ENCODE data around the gene CCDC73.
"Not testable (repeated sequence)": the region's sequence is repeated elsewhere in the genome, so short reads cannot be mapped to it uniquely, and the experiment has no call there.

The CCDC73 gene

DNA sequence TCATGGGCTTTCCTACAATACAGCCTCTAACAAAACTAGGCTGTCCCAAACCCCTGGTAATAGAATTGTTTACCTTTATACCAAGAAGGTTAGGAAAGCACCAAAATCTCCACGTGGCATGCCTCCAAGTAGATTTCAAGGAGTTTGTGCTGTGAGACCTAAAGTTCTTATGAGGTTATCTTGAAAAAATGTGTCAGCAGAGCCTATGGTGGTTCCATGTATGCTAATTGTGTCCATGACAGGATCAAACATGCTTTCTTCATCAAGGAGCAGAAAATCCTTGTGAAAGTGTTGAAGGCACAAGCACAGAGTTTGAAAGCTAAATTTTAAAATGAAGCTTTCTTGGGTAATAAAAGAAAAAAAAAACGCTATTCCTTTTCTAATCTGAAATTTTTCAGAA lies 36.2 kb downstream of the CCDC73 start:
- H3K27ac ChIP-seq (ENCODE audit: low read length), result no peak overlapping the region
- H3K4me1 ChIP-seq (ENCODE audit: low read length), result no peaks in the 10 kb centered on the region
- H4K20me1 ChIP-seq (ENCODE audit: insufficient read depth, low read length), result no peaks in the 10 kb centered on the region
- no peaks in the 10 kb centered on the region for H3K9me3 ChIP-seq (ENCODE audit: insufficient read depth, low read length)
- no peak for TF ChIP-seq EZH2phosphoT487 (IDR thresholded peaks at IDR 0.05; ENCODE audit: low read depth)
- TF ChIP-seq, protein P1, sequence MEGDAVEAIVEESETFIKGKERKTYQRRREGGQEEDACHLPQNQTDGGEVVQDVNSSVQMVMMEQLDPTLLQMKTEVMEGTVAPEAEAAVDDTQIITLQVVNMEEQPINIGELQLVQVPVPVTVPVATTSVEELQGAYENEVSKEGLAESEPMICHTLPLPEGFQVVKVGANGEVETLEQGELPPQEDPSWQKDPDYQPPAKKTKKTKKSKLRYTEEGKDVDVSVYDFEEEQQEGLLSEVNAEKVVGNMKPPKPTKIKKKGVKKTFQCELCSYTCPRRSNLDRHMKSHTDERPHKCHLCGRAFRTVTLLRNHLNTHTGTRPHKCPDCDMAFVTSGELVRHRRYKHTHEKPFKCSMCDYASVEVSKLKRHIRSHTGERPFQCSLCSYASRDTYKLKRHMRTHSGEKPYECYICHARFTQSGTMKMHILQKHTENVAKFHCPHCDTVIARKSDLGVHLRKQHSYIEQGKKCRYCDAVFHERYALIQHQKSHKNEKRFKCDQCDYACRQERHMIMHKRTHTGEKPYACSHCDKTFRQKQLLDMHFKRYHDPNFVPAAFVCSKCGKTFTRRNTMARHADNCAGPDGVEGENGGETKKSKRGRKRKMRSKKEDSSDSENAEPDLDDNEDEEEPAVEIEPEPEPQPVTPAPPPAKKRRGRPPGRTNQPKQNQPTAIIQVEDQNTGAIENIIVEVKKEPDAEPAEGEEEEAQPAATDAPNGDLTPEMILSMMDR (IDR thresholded peaks at IDR 0.05; ENCODE audit: low read depth, low read length), result no peak
- no peaks in the 10 kb centered on the region for H3K79me2 ChIP-seq (ENCODE audit: low read length)
- H3K4me2 ChIP-seq (ENCODE audit: low read length), result no peak overlapping the region
- H2AFZ ChIP-seq (ENCODE audit: low read depth, low read length), result no peak overlapping the region
- H3K9ac ChIP-seq (ENCODE audit: low read length), result no peak overlapping the region
- H3K27me3 ChIP-seq (ENCODE audit: low read depth, low read length), result peaks cover 3% of the 10 kb centered on the region; the same call in 1 of the 2 replicates
- no peaks in the 10 kb centered on the region for H3K36me3 ChIP-seq (replicated peaks; ENCODE audit: low read depth, low read length)
- H3K4me3 ChIP-seq (ENCODE audit: low read length), result no peak overlapping the region

DNA sequence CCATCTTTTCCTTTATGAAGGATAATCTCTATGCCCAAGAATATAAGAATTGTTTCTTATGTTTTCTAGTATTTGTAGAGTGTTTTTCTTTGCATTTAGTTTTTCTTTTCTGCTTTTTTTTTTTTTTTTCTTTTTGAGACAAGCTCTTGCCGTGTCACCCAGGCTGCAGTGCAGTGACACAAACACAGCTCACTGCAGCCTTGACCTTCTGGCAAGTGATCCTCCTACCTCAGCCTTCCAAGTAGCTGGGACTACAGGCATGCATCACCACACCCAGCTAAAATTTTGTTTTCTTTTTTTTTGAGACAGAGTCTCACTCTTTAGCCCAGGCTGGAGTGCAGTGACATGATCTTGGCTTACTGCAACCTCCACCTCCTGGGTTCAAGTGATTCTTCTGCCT lies 41.3 kb downstream of the CCDC73 start:
- H3K27me3 ChIP-seq (ENCODE audit: low read depth, low read length); H3K9me3 ChIP-seq (ENCODE audit: insufficient read depth, low read length); H3K36me3 ChIP-seq (replicated peaks; ENCODE audit: low read depth, low read length); H3K27ac ChIP-seq (ENCODE audit: low read length); H4K20me1 ChIP-seq (ENCODE audit: insufficient read depth, low read length); H2AFZ ChIP-seq (ENCODE audit: low read depth, low read length); H3K4me3 ChIP-seq (ENCODE audit: low read length); H3K9ac ChIP-seq (ENCODE audit: low read length); H3K79me2 ChIP-seq (ENCODE audit: low read length); H3K4me2 ChIP-seq (ENCODE audit: low read length); H3K4me1 ChIP-seq (ENCODE audit: low read length): not testable (repeated sequence)

DNA sequence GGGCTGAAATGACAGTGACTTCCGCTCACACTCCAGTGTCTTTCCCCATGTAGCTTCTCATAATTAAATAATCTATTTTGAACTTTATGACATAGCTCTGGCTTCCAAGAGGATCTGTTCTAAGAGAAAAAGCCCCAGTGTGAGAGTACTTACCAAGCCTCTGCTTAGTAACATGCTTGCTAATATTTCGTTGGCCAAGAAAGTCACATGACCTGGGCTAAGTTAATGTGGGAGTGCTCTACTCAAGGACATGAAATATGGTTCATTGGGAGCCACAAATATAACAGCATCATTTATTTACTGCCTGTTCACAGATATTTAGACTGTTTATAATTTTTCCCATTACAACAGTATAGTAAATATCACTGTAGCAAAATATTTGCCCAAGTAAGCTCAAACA lies 42.5 kb downstream of the CCDC73 start:
- H3K4me2 ChIP-seq (ENCODE audit: low read length), result no peak overlapping the region
- H3K4me1 ChIP-seq (ENCODE audit: low read length), result no peaks in the 10 kb centered on the region
- no peak overlapping the region for H2AFZ ChIP-seq (ENCODE audit: low read depth, low read length)
- no peaks in the 10 kb centered on the region; the same call in 1 of the 2 replicates for H3K27me3 ChIP-seq (ENCODE audit: low read depth, low read length)
- H3K79me2 ChIP-seq (ENCODE audit: low read length), result no peaks in the 10 kb centered on the region
- H3K27ac ChIP-seq (ENCODE audit: low read length), result no peak overlapping the region
- H3K4me3 ChIP-seq (ENCODE audit: low read length), result no peak overlapping the region
- no peaks in the 10 kb centered on the region for H4K20me1 ChIP-seq (ENCODE audit: insufficient read depth, low read length)
- H3K9ac ChIP-seq (ENCODE audit: low read length), result no peak overlapping the region
- H3K36me3 ChIP-seq (replicated peaks; ENCODE audit: low read depth, low read length), result no peaks in the 10 kb centered on the region
- no peak for TF ChIP-seq EZH2phosphoT487 (IDR thresholded peaks at IDR 0.05; ENCODE audit: low read depth)
- TF ChIP-seq, protein P1 (IDR thresholded peaks at IDR 0.05; ENCODE audit: low read depth, low read length), result no peak
- H3K9me3 ChIP-seq (ENCODE audit: insufficient read depth, low read length), result no peaks in the 10 kb centered on the region

DNA sequence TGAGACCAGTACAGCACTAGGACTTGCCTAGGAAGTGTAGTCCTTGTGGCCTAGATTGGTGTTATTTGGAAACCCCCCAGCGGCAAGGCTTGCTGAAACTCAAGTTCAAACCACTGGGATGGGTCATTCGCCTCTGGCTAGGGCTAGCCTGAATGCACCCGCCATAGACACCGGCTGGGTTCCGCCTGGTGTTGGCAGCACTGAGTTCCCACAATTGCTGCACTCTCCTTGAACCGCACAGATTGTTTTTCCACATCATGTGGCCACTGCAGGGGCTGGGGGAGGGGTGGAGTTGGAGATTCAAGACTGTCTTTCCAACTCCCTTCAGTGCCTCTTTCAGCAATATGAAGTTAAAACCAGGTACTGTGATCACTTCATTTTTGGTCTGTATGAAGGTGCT lies 43.1 kb downstream of the CCDC73 start:
- no peak overlapping the region for H3K4me2 ChIP-seq (ENCODE audit: low read length)
- no peaks in the 10 kb centered on the region for H3K36me3 ChIP-seq (replicated peaks; ENCODE audit: low read depth, low read length)
- no peak overlapping the region for H3K4me3 ChIP-seq (ENCODE audit: low read length)
- H2AFZ ChIP-seq (ENCODE audit: low read depth, low read length), result no peak overlapping the region
- H4K20me1 ChIP-seq (ENCODE audit: insufficient read depth, low read length), result no peaks in the 10 kb centered on the region
- TF ChIP-seq, protein P1 (IDR thresholded peaks at IDR 0.05; ENCODE audit: low read depth, low read length), result no peak
- TF ChIP-seq EZH2phosphoT487 (IDR thresholded peaks at IDR 0.05; ENCODE audit: low read depth), result no peak
- no peak overlapping the region for H3K9ac ChIP-seq (ENCODE audit: low read length)
- H3K4me1 ChIP-seq (ENCODE audit: low read length), result no peaks in the 10 kb centered on the region
- H3K79me2 ChIP-seq (ENCODE audit: low read length), result no peaks in the 10 kb centered on the region
- H3K27me3 ChIP-seq (ENCODE audit: low read depth, low read length), result no peaks in the 10 kb centered on the region; the same call in 1 of the 2 replicates
- H3K27ac ChIP-seq (ENCODE audit: low read length), result no peak overlapping the region
- no peaks in the 10 kb centered on the region for H3K9me3 ChIP-seq (ENCODE audit: insufficient read depth, low read length)

DNA sequence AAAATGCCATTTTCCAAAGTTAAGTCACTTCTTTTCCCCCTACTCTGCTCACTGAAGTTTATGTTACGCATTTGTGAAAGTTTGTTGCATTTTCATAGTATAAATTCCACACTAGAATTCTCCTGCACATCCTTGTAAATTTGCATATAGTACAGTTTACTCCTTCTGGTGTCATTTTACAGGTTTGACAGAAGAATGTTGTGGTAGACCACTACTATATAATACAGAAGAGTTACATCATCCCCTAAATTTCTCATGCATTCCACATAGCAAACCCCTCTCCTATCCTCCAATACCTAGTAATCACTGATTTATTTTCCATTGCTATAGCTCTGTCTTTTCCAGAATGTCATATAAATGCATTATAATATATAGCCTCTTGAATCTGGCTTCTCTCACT lies 64.5 kb downstream of the CCDC73 start:
- no peaks in the 10 kb centered on the region for H3K36me3 ChIP-seq (replicated peaks; ENCODE audit: low read depth, low read length)
- no peak overlapping the region for H3K4me2 ChIP-seq (ENCODE audit: low read length)
- no peaks in the 10 kb centered on the region for H3K27me3 ChIP-seq (ENCODE audit: low read depth, low read length)
- no peak overlapping the region for H3K9ac ChIP-seq (ENCODE audit: low read length)
- no peaks in the 10 kb centered on the region for H3K4me1 ChIP-seq (ENCODE audit: low read length)
- H3K79me2 ChIP-seq (ENCODE audit: low read length), result no peaks in the 10 kb centered on the region
- H3K9me3 ChIP-seq (ENCODE audit: insufficient read depth, low read length), result no peaks in the 10 kb centered on the region
- no peaks in the 10 kb centered on the region for H4K20me1 ChIP-seq (ENCODE audit: insufficient read depth, low read length)
- no peak overlapping the region for H2AFZ ChIP-seq (ENCODE audit: low read depth, low read length)
- no peak overlapping the region for H3K27ac ChIP-seq (ENCODE audit: low read length)
- no peak overlapping the region for H3K4me3 ChIP-seq (ENCODE audit: low read length)
- no peak for TF ChIP-seq EZH2phosphoT487 (IDR thresholded peaks at IDR 0.05; ENCODE audit: low read depth)
- TF ChIP-seq, protein P1 (IDR thresholded peaks at IDR 0.05; ENCODE audit: low read depth, low read length), result no peak
